Fibroblast of skin of left quadriceps (primary cell): ENCODE data around the gene ZZZ3.
"Not testable (repeated sequence)": the region's sequence is repeated elsewhere in the genome, so short reads cannot be mapped to it uniquely, and the experiment has no call there.

Experiments used
- DNase-seq, 2 experiments: peaks; one replicate each; pipeline ENCODE4 v3.0.0-alpha.2; 2013; ENCODE audit warnings: low read depth in 2 of 2

The ZZZ3 gene

GRCh38 chr1:77682460-77683159 lies at the start of gene ZZZ3:
TSS of gene ZZZ3 (minus strand) at chr1:77682658. CDS start at chr1:77633354, 49,304 bp downstream.
- DNase-seq, result peak; percentile 91 to 92

GRCh38 chr1:77732090-77732489 lies 49.6 kb upstream of the ZZZ3 start:
- DNase-seq, result no peak

GRCh38 chr1:77725706-77726105 lies 43.2 kb upstream of the ZZZ3 start:
- no peak for DNase-seq

DNA sequence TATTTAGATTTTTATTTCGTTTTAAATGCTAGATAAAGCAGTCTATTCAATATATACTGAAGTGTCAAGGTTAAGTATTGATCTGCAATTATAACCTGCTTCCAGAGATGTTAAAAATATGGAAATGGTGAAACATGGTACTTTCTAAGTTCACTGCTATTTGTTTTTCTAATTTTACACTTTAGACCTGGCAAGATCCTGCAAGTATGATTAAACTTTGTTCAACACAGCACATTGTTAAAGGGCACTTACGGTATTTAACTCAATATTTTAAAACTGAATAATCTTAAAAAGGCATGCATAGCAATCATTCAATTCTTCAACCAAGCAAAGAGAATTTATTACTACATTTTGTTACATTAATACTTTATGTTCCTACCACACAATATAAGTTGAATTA lies 35.7 kb upstream of the ZZZ3 start:
- no peak for DNase-seq

- no peak for DNase-seq
Observed at GRCh38 chr1:77716065-77716464, 33.6 kb upstream of the ZZZ3 start.

- no peak for DNase-seq
Observed at GRCh38 chr1:77709727-77710126, 27.3 kb upstream of the ZZZ3 start.

DNA sequence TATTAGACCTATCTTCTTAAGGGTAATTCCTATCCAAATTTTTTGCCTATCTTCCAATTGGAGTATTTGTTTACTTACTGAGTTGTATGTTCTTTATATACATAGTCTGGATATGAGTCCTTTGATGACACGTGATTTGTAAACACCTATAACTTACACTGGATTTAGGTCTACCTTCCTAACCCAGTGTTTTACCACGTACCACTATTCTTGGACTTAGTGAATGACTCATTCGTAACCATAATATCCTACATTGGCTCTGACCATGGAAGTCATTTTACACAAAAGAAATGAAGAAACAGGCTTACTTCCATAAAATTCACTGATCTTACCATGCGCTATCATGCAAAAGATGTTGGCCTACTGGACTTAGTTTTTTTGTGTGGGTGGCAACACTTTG lies 23.9 kb upstream of the ZZZ3 start:
- DNase-seq, result no peak

- DNase-seq, result no peak
Observed at GRCh38 chr1:77704736-77705135, 22.3 kb upstream of the ZZZ3 start.

DNA sequence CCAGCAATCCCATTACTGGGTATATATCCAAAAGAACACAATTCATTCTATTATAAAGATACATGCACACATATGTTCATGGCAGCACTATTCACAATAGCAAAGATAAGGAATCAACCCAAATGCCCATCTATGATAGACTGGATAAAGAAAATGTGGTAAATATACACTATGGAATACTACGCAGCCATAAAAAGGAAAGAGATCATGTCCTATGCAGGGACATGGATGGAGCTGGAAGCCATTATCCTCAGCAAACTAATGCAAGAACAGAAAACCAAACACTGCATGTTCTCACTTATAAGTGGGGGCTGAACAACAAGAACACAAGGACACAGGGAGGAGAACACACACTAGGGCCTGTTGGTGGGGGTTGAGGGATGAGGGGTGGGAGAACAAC lies 17.2 kb upstream of the ZZZ3 start:
- not testable (repeated sequence) for DNase-seq

- peak; percentile 51 to 60 for DNase-seq
Observed at GRCh38 chr1:77697441-77697840, 15.0 kb upstream of the ZZZ3 start.

DNA sequence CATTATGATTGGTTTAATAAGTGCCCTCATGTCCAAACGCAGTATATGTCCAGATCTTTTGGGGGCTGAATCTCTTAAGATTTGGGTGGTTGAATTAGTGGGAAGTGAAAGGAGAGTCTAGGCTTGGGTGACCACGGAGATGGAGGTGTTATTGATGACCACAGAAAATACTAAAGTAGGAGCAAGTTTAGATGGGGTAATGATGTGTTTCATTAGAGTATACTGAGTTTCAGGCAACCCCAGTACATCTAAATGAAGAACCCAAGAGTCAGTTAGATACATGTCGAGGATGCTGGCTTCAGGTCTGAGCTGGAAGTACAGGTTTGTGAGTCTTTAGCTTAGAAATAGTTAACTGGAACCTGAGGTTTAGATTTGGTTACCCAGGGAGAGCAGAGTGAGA lies 6.5 kb upstream of the ZZZ3 start:
- DNase-seq, result no peak

GRCh38 chr1:77687519-77687906 lies 5.1 kb upstream of the ZZZ3 start:
- no peak for DNase-seq

GRCh38 chr1:77686796-77687518 lies 4.5 kb upstream of the ZZZ3 start:
- DNase-seq, result no peak

DNA sequence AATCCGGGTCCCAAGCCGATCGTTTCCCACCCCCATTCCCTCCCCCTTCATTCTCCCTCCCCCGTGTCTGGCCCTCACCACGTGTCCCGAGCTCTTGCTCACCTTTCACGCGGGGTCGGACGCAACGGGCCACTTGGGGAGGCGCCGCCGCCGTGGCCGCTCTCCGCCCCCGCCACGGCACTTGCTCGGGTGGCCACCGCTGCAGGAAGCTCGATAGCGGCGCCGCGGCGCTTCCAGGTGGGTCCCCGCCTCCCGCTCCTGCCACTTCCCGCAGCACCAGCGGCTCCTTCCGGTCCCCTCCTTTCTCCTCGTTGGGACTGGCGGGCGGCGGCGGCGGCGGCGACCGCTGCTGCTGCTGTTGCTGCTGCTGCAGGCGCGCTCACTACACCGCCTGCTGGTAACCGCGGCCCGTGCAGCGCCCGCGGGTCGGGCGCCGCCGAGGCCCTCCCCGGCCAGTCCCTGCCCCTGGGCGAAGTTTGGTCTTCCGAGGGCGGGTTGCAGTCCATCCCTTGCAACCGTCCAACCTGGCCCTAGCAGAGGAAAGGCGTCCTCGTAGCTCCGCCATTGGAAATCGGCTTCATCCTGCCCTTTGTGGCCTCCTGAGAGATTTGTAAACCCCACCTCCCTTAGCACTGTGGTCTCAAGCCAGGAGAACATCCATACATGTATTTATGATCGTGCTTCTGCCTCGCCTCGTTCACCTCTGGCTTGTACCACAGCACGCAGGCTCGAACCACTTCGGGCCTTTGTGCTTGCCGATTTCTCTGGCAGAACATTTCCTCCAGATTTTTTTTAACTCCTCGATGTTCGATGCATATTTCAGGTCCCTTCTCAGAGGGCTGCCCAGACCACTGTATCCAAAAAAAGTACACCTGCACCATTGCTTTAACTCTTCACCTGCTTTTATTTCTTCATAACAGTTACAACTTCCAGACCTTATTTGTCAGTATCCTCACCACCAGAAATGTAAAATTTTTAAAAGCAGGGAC lies 996 bp upstream of the ZZZ3 start:
- peak; percentile 83 to 86 for DNase-seq

DNA sequence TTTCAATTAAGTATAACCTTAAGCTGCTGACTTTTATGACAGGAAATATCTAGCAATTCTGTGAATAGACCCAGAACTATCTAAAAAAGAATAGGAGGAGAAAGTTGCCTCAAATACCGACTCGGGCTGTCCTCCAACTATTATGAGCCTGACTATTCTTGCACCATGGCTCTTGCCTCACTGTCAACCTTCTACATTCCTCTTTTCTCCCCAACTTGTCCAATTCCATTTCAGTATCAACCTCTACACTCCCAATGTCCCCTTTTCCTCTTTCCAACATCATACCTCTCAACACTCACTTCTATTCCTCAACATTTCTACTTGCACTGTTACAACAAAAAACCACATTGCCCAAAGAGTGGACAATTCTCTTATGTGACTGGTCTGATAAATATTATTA lies 2.3 kb downstream of the ZZZ3 start:
- peak in 1 of 2 experiments; percentile 20 for DNase-seq

DNA sequence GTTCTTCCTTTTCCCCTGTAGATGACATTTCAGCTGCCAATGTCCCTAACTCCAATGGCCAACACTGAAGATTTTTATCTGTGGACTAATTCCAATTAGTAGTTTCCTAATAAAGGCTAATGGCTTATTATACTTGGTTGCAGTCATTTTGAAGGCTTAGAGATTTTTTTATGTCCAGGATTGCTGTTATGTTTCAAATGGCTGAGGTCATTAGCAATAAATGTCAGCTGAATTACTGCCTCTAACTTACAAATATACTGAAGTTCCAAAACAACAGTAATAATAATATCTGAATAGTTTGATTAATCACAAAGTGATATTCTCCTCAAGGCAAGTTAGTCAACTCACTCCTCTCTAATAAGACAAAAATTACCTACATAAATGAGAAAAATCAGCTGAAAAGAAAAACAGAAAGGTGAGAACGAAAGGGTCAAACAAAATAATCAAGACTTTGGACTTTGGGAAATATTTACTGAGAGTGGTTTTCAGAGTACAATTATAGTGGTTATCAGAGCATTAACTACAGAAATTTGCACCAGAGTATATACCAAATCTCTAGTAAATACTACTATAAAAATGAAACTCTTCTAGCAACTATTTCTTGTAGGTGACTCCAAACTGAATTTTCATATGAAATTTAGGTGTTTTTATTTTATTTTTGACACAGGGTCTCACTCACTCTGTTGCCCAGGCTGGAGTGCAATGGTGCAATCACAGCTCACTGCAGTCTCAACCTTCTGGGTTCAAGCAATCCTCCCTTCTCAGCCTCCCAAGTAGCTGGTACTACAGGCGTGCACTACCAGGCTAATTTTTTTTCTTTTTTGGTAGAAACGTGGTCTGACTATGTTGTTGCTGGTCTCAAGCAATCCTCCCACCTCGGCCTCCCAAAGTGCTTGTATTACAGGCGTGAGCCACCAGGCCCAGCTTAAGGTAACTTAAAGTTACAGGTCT lies 3.5 kb downstream of the ZZZ3 start:
- DNase-seq, result no peak

- DNase-seq, result not testable (repeated sequence)
Observed at GRCh38 chr1:77674807-77675206, 7.7 kb downstream of the ZZZ3 start.

GRCh38 chr1:77673716-77674355 lies 8.6 kb downstream of the ZZZ3 start:
- DNase-seq, result no peak

- DNase-seq, result no peak
Observed at GRCh38 chr1:77673030-77673429, 9.4 kb downstream of the ZZZ3 start.

- no peak for DNase-seq
Observed at GRCh38 chr1:77672374-77672773, 10.1 kb downstream of the ZZZ3 start.

GRCh38 chr1:77671836-77672235 lies 10.6 kb downstream of the ZZZ3 start:
- DNase-seq, result no peak
